ENCODE data around the gene COL4A1. TPM values are rescaled to one million over a fixed set of nuclear protein-coding genes. Genes with fewer than 3 reads are reported as not detected.

COL4A1 gene
- total RNA-seq, 3 donors from 2014 or later: 19.0 to 308 (median 61.9) TPM

GRCh38 chr13:110194451-110194850, 112.5 kb downstream of the COL4A1 start:
- Histone ChIP-seq H3K9me3 (no peaks in the 10 kb centered on the region), H3K36me3 (ENCODE audit: low read depth) (no peaks in the 10 kb centered on the region), H3K4me1 (ENCODE audit: low read depth) (no peaks in the 10 kb centered on the region), H3K4me3 (no peak overlapping the region)
- no peak for TF ChIP-seq CTCF (IDR thresholded peaks at IDR 0.05)
- DNase-seq (no peak), ATAC-seq (no peak)
- intact Hi-C loops (cut with DNase I, micrococcal nuclease): no loop called here

GRCh38 chr13:110193491-110193890, 113.5 kb downstream of the COL4A1 start:
- no peaks in the 10 kb centered on the region for H3K9me3 ChIP-seq
- no peak for DNase-seq
- ATAC-seq: no peak
- TF ChIP-seq CTCF (IDR thresholded peaks at IDR 0.05): no peak
- H3K36me3 ChIP-seq (ENCODE audit: low read depth): no peaks in the 10 kb centered on the region
- H3K4me3 ChIP-seq: no peak overlapping the region
- intact Hi-C loops (cut with DNase I, micrococcal nuclease): no loop called here
- no peaks in the 10 kb centered on the region for H3K4me1 ChIP-seq (ENCODE audit: low read depth)

GRCh38 chr13:110192472-110192871, 114.5 kb downstream of the COL4A1 start:
- TF ChIP-seq CTCF (IDR thresholded peaks at IDR 0.05): no peak
- DNase-seq (no peak), ATAC-seq (no peak)
- no peaks in the 10 kb centered on the region for H3K9me3 ChIP-seq
- H3K36me3 ChIP-seq (ENCODE audit: low read depth): no peaks in the 10 kb centered on the region
- H3K4me1 ChIP-seq (ENCODE audit: low read depth): no peaks in the 10 kb centered on the region
- no peak overlapping the region for H3K4me3 ChIP-seq
- intact Hi-C loops (cut with DNase I, micrococcal nuclease): no loop called here

DNA sequence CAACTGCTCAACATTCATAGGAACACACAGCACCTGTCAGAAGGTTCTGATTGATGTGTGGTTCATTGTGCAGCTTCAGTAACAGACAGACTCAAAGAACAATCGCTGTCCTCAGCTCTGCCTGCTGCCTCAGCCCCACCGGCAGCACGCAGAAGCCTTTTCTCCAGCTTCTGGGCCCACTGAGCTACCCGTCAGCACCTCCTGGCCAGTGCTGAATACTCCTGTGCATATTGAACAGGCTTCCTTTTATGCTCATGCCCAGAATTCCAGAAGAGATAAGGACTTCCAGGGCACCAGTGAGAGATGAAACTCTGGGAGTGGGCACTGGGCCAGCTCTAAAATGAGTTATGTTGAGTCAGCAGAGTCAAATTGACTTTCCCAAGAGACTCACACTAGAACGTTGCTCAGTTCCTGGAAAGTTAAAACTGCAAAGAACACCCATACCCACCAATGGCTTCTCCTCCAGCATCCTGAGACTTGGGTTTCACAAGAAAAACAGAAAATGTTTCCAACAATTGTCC, 119.3 kb downstream of the COL4A1 start:
- Histone ChIP-seq H3K9me3 (no peaks in the 10 kb centered on the region), H3K4me1 (ENCODE audit: low read depth) (no peaks in the 10 kb centered on the region), H3K36me3 (ENCODE audit: low read depth) (no peaks in the 10 kb centered on the region), H3K4me3 (no peak overlapping the region)
- intact Hi-C loops (cut with DNase I, micrococcal nuclease): no loop called here
- TF ChIP-seq CTCF (IDR thresholded peaks at IDR 0.05): no peak
- ATAC-seq (no peak), DNase-seq (no peak)

DNA sequence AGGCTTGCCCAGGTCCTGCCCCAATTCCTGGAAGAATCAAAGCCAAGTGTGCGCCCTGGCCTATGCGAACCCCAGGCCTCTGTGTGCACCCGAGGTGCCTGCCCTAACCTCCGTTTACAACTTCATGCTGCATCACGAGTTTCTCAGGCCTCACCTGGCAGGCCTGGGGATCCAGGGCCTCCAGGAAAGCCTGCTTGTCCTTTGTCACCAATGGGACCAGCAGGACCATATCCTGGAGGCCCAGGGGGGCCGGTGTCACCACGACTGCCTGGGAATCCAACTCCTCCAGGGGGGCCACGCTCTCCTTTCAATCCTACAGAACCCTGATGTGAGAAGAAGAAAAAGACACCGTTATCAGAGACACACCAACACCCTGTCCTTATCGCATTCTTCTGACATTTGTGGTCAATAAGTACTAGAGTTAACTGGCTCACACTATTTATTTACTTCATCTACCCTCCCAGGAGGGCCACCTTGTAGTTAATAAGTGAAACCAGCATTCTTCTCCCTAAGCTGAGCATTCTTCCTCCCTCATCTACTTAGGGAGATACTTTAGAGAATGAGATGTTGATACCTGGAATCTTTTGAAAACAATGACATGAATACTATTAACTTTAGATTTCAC, 120.6 kb downstream of the COL4A1 start:
- no peaks in the 10 kb centered on the region for H3K4me1 ChIP-seq (ENCODE audit: low read depth)
- intact Hi-C loops (cut with DNase I, micrococcal nuclease): no loop called here
- no peaks in the 10 kb centered on the region for H3K36me3 ChIP-seq (ENCODE audit: low read depth)
- TF ChIP-seq CTCF (IDR thresholded peaks at IDR 0.05): no peak
- H3K4me3 ChIP-seq: no peak overlapping the region
- DNase-seq (no peak), ATAC-seq (no peak)
- no peaks in the 10 kb centered on the region for H3K9me3 ChIP-seq

DNA sequence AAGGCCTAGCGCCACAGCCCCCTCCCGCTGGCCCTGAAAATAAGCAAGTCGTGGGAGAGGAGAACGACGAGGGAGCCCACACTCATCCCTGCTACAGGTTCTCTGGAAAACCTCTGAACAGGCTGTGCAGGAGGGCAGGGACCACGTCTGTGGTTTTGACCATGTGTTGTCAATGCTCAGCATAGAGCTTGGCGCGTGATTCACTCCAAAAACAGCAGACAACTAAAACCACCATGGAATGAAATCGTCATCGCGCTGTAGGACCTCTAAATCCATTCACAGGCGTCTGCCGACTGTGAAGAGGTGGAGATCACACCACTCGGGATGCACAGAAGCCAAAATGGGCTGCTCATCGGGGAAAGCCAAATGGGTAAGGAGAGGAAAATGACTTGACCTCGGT, 121.3 kb downstream of the COL4A1 start:
- no peaks in the 10 kb centered on the region for H3K36me3 ChIP-seq (ENCODE audit: low read depth)
- H3K4me3 ChIP-seq: no peak overlapping the region
- no peak for ATAC-seq
- no peaks in the 10 kb centered on the region for H3K9me3 ChIP-seq
- no peak for DNase-seq
- intact Hi-C loops (cut with DNase I, micrococcal nuclease): no loop called here
- no peak for TF ChIP-seq CTCF (IDR thresholded peaks at IDR 0.05)
- no peaks in the 10 kb centered on the region for H3K4me1 ChIP-seq (ENCODE audit: low read depth)

Data from mucosa of descending colon (tissue), 3 donors.